GM20431 (cell line): ENCODE results near the gene ENSA.
"Not testable (repeated sequence)": the region's sequence is repeated elsewhere in the genome, so short reads cannot be mapped to it uniquely, and the experiment has no call there.

Experiments
- in situ Hi-C: fragments of 300-500 bp; cut with MseI, MboI; formaldehyde crosslinking; loops from one replicate; pipeline ENCODE4 v1.15.0; 2020; ENCODE audit warnings: low sequenced_read_pairs; ENCODE audit not compliant: unreplicated experiment

The ENSA gene

GRCh38 chr1:150622303-150622975, 7.0 kb downstream of the ENSA start:
- in situ Hi-C loops, result no loop called here

- in situ Hi-C loops, result no loop called here
These were observed 7.7 kb downstream of the ENSA start for GRCh38 chr1:150621497-150622302.

GRCh38 chr1:150620919-150621318, 8.5 kb downstream of the ENSA start:
- in situ Hi-C loops, result no loop called here

GRCh38 chr1:150619576-150620509, 9.6 kb downstream of the ENSA start:
- in situ Hi-C loops, result no loop called here

DNA sequence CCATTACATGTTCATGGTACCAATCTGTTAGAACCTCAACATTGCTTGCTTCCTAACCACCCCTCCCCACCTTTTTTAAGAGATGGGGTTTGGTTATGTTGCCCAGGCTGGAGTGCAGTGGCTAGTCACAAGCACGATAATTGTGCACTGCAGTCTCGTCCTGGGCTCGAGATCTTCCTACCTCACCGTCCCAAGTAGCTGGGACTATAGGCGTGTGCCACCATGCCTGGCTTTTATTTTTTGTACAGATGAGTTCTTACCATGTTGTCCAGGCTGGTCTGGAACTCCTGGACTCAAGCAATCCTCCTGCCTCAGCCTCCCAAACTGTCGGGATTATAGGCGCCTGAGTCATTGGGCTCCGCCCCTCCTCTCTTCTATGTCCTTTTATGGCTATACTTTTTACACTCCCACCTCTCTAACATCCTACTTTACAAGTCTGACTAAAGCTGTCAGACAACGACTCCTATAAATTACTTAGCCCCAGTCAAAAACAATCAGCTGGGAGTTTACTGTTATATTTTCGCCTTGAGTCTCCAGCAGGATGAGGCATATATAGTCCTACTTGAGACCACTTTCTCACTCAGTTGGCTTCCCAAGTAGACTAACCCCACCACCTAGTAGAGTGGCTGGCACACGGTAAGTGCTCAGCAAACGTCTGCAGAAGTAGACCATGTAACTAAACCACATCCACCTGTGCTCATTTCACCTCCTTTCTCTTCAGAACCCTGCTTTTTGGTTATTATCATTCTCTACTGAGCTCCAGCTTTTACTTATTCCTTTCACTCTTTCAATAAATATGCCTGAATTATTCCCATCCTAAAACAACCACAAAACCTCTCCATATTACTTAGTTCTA, 13.8 kb downstream of the ENSA start:
- in situ Hi-C loops, result no loop called here

- in situ Hi-C loops, result no loop called here
These were observed 16.1 kb downstream of the ENSA start for GRCh38 chr1:150613061-150613920.

- in situ Hi-C loops, result no loop called here
These were observed 17.4 kb downstream of the ENSA start for GRCh38 chr1:150612014-150612345.

DNA sequence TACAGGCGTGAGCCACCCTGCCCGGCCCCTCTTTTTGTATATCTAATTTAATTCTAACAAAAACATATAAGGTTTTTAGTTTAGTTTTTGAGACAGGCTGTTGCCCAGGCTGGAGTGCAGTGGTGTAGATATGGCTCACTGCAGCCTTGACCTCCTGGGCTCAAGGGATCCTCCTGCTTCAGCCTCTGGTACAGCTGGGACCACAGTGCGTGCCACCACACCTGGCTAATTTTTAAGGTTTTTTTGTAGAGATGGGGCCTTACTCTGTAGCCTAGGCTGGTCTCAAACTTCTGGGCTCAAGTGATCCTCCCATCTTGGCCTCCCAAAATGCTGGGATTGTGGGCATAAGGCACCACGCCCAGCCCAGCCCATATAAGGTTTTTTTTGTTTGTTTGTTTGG, 18.8 kb downstream of the ENSA start:
- in situ Hi-C loops, result no loop called here

GRCh38 chr1:150609732-150610131, 19.7 kb downstream of the ENSA start:
- in situ Hi-C loops, result no loop called here

DNA sequence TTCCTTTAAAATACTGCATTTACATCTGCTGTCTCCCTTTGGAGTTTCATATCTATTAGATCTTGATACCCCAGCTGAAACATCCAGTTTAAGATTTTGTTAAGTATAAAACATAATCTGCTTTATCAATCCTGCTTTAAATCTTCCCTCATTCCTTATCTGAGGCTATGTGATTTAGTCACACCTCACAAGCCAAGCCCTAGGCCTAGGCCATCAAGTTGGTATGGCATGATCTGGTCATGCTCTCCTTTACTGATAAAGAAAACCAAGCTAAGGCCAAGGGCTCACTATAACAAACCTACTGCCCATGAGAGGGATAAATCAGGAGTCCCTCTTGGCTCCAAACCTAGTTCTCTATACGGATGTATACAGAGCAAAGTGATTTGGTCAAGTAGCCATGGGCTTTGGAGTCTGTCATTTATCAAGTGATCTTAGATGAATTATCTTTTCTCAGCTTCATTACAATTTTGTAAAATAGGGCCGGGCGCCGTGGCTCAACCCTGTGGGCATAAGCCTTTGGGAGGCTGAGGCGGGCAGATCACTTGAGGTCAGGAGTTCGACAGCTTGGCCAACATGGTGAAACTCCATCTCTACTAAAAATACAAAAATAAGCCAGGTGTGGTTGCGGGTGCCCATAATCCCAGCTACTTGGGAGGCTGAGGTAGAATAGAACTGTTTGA, 22.8 kb downstream of the ENSA start:
- in situ Hi-C loops, result no loop called here

- in situ Hi-C loops, result not testable (repeated sequence)
These were observed 24.0 kb downstream of the ENSA start for GRCh38 chr1:150605451-150605731.

DNA sequence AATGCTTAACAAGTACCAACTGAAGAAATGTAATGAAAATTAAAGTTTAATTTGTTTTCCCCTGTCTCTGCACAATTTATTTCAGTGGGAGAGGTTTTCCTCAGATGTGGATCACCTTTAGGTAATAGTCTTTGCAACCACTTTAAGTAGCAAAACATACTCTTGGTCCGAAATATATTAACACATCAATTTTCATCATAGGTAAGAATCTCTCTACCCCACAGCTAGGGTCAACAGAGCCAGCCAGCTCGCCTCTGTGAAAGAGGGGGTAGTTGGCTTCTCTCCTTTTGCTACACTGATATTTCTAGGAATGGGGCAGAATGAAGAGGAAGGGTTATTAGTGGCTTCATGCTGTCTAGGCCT, 25.2 kb downstream of the ENSA start:
- in situ Hi-C loops, result no loop called here

GRCh38 chr1:150603711-150604110, 25.7 kb downstream of the ENSA start:
- in situ Hi-C loops, result no loop called here

GRCh38 chr1:150602372-150602771, 27.0 kb downstream of the ENSA start:
- in situ Hi-C loops, result not testable (repeated sequence)

- in situ Hi-C loops, result no loop called here
These were observed 27.9 kb downstream of the ENSA start for GRCh38 chr1:150601540-150601939.

DNA sequence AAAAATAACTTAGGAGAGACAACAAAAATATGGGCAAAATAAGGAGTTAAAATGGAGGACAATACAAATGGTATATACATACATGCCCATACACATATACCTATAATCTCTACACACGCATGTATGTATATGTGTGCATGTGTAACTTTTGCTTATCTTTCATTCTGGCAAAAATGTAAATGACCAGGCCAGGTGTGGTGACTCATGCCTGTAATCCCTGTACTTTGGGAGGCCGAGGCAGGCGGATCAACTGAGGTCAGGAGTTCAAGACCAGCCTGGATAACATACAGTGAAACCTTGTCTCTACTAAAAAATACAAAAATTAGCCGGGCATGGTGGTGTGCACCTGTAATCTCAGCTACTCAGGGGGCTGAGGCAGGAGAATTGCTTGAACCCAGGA, 31.1 kb downstream of the ENSA start:
- in situ Hi-C loops, result not testable (repeated sequence)

- in situ Hi-C loops, result no loop called here
These were observed 32.4 kb downstream of the ENSA start for GRCh38 chr1:150596976-150597375.

GRCh38 chr1:150596095-150596892, 33.1 kb downstream of the ENSA start:
- in situ Hi-C loops, result no loop called here
